Measurements from ENCODE around the gene TMEM245.

The TMEM245 gene

DNA sequence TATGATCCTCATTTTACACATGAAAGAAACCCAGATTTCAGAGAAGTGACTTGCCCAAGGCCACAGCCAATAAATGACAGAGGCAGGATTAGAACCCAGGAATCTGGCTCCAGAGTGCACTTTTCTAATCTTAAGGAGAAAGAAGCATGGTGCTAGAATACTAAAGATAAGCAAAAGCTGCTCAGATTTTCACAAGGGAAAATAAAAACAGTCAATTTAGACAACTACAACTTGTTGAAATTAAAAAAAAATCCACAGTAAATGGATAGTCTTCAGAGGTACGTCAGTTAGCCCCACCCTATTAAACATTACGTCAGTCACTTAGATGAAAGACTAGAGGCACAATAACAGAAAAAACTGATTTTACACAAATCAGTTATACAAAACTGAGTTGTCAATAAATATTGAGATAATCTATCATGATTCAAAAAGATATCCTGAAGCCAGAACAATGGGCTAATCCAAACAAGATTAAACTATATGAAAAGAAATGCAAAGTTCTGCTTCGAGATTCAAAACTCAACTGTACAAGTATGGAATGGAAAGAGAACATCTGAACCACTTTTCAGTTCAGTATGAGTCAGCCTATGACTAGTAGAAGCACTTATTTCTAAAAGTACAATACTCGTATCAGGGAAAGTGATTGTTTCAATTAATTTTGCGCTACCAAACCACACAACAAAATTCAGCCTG, 9.3 kb downstream of the TMEM245 start:
- TF ChIP-seq, protein P1, sequence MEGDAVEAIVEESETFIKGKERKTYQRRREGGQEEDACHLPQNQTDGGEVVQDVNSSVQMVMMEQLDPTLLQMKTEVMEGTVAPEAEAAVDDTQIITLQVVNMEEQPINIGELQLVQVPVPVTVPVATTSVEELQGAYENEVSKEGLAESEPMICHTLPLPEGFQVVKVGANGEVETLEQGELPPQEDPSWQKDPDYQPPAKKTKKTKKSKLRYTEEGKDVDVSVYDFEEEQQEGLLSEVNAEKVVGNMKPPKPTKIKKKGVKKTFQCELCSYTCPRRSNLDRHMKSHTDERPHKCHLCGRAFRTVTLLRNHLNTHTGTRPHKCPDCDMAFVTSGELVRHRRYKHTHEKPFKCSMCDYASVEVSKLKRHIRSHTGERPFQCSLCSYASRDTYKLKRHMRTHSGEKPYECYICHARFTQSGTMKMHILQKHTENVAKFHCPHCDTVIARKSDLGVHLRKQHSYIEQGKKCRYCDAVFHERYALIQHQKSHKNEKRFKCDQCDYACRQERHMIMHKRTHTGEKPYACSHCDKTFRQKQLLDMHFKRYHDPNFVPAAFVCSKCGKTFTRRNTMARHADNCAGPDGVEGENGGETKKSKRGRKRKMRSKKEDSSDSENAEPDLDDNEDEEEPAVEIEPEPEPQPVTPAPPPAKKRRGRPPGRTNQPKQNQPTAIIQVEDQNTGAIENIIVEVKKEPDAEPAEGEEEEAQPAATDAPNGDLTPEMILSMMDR (IDR thresholded peaks at IDR 0.05; ENCODE audit: low read depth, low read length, poor library complexity, severe bottlenecking): no peak
- no peak for TF ChIP-seq EZH2phosphoT487 (IDR thresholded peaks at IDR 0.05; ENCODE audit: borderline replicate concordance, low read length)
- Histone ChIP-seq H3K27ac (ENCODE audit: low read depth, low read length) (no peak overlapping the region), H3K4me2 (ENCODE audit: low read length) (no peak overlapping the region), H3K9me3 (ENCODE audit: control insufficient read depth, insufficient read depth, low read length) (no peaks in the 10 kb centered on the region), H4K20me1 (ENCODE audit: control insufficient read depth, insufficient read depth, low read depth, low read length) (peaks cover 24% of the 10 kb centered on the region), H3K36me3 (ENCODE audit: control insufficient read depth, low read length) (peaks cover 28% of the 10 kb centered on the region), H3K4me3 (ENCODE audit: low read length) (no peak overlapping the region), H3F3A (ENCODE audit: control insufficient read depth, insufficient read depth) (peaks cover 8% of the 10 kb centered on the region), H3K27me3 (ENCODE audit: control insufficient read depth, low read length) (no peaks in the 10 kb centered on the region), H3K4me1 (ENCODE audit: control insufficient read depth, low read length) (peaks cover 74% of the 10 kb centered on the region), H3K79me2 (ENCODE audit: control insufficient read depth, low read length) (peaks cover 99% of the 10 kb centered on the region), H3K9me2 (replicated peaks; ENCODE audit: control insufficient read depth, low read length) (no peaks in the 10 kb centered on the region)

DNA sequence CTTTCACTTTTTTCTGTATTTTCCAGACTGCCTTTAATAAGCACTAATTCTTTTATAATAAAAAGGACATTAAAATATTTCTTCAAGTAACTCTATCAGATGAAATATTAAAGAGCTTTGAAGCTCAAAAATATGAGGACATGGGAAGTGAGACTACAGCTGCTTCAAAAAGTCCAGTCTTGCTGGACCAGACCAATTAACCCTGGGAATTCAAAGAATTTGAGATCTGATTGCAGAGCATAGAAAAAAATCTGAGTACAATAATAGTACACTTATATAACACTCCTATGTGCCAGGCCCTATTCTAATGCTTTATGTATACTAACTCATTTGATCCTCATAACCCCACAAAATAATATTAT, 9.8 kb downstream of the TMEM245 start:
- Histone ChIP-seq H3K79me2 (ENCODE audit: control insufficient read depth, low read length) (peaks cover 99% of the 10 kb centered on the region), H3K4me2 (ENCODE audit: low read length) (no peak overlapping the region), H3K9me3 (ENCODE audit: control insufficient read depth, insufficient read depth, low read length) (no peaks in the 10 kb centered on the region), H3F3A (ENCODE audit: control insufficient read depth, insufficient read depth) (peaks cover 8% of the 10 kb centered on the region), H3K4me3 (ENCODE audit: low read length) (no peak overlapping the region), H3K4me1 (ENCODE audit: control insufficient read depth, low read length) (peaks cover 73% of the 10 kb centered on the region), H3K9me2 (replicated peaks; ENCODE audit: control insufficient read depth, low read length) (no peaks in the 10 kb centered on the region), H3K36me3 (ENCODE audit: control insufficient read depth, low read length) (peaks cover 34% of the 10 kb centered on the region), H3K27me3 (ENCODE audit: control insufficient read depth, low read length) (no peaks in the 10 kb centered on the region), H4K20me1 (ENCODE audit: control insufficient read depth, insufficient read depth, low read depth, low read length) (peaks cover 24% of the 10 kb centered on the region), H3K27ac (ENCODE audit: low read depth, low read length) (no peak overlapping the region)
- no peak for TF ChIP-seq EZH2phosphoT487 (IDR thresholded peaks at IDR 0.05; ENCODE audit: borderline replicate concordance, low read length)
- TF ChIP-seq, protein P1 (IDR thresholded peaks at IDR 0.05; ENCODE audit: low read depth, low read length, poor library complexity, severe bottlenecking): no peak

DNA sequence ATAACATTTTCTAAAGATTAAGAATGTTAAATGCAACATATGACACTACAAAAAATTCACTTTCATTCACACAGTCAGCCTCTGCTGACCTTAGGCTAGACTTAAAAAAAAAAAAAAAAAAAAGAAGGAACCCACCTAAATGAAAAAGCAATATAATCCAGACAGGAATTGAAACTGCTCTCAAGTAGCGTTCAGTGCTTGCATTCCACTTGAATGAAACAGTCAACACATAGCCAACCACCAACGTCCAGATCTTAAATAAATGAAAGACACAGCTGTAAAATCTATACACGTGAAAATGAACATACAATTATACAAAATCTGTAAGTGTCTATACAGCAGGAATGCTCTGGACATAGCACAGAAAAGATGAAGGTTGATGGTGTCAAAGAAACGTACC, 11.4 kb downstream of the TMEM245 start:
- peaks cover 61% of the 10 kb centered on the region for H3K4me1 ChIP-seq (ENCODE audit: control insufficient read depth, low read length)
- peak overlapping the region; percentile 50 for H3K4me2 ChIP-seq (ENCODE audit: low read length)
- H3K27ac ChIP-seq (ENCODE audit: low read depth, low read length): peak overlapping the region; percentile 10; the same call in 1 of the 2 replicates

More for the DNA sequence above, 11.4 kb downstream of the TMEM245 start:
- TF ChIP-seq, protein P1 (IDR thresholded peaks at IDR 0.05; ENCODE audit: low read depth, low read length, poor library complexity, severe bottlenecking): no peak
- no peak for TF ChIP-seq EZH2phosphoT487 (IDR thresholded peaks at IDR 0.05; ENCODE audit: borderline replicate concordance, low read length)
- Histone ChIP-seq H3K27me3 (ENCODE audit: control insufficient read depth, low read length) (no peaks in the 10 kb centered on the region), H3K9me3 (ENCODE audit: control insufficient read depth, insufficient read depth, low read length) (peaks cover under 1% of the 10 kb centered on the region; the same call in 1 of the 2 replicates), H4K20me1 (ENCODE audit: control insufficient read depth, insufficient read depth, low read depth, low read length) (peaks cover 16% of the 10 kb centered on the region), H3K9me2 (replicated peaks; ENCODE audit: control insufficient read depth, low read length) (no peaks in the 10 kb centered on the region), H3K36me3 (ENCODE audit: control insufficient read depth, low read length) (peaks cover 43% of the 10 kb centered on the region), H3K79me2 (ENCODE audit: control insufficient read depth, low read length) (peaks cover 99% of the 10 kb centered on the region), H3F3A (ENCODE audit: control insufficient read depth, insufficient read depth) (peaks cover 8% of the 10 kb centered on the region), H3K4me3 (ENCODE audit: low read length) (peak overlapping the region; percentile 34)

Data from DOHH2 (cell line).